DMS153 (cell line): ENCODE measurements around the gene PDK1.
"Not testable (repeated sequence)": the region's sequence is repeated elsewhere in the genome, so short reads cannot be mapped to it uniquely, and the experiment has no call there.

Source experiments
- DNase-seq: peaks from one replicate; lab custom pipeline; 2025; lab: John Stamatoyannopoulos, UW

The PDK1 gene

GRCh38 chr2:172552547-172553291 is 3.2 kb upstream of the PDK1 start:
- no peak for DNase-seq

GRCh38 chr2:172554352-172555271 is 1.3 kb upstream of the PDK1 start:
- DNase-seq, result no peak

DNA sequence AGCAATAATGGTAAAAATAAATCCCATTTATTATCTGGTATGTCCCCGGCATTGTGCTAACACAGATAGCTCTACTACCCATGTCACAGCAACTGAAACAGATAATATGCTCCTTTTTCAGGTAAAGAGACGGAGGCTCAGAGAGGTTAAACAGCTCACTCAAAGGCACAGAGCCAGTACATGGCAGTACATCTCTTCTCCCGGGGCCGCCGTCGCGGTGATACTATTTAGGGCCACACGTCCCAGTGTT is 693 bp upstream of the PDK1 start:
- no peak for DNase-seq

DNA sequence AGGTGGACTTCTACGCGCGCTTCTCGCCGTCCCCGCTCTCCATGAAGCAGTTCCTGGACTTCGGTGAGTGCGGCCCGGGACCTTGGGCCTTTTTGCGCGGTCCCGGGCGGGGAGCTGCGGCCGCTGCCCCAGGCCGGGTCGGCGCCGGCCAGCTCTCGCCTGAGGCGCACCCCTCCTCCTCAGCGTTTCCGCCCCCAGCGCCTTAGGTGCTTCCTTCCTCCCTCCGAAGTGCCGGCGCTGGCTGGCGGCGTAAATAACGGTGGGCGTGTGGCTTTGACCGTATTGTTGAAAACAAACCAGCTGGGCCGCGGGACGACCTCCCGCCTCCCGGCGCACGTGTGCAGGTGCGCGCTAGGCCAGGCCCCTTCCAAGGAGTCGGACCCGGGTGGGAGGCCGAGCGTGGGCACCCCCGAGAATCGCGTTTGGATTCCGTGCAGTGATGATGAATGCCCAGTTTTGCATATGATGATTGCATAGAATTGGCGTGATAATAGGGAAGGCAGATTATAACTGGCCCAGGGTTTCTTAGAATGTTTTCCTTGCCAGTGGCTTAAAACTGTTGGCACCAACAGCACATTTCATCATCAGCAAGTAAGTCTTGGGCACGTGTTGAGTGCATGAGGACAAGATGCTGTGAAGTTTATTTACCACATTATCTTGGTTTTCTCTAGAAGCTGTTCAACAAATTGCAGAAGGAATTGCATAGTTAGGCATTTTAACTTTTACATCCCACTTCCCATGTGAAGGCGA is 569 bp downstream of the PDK1 start:
- DNase-seq, result peak; percentile 27

- no peak for DNase-seq
Measured at GRCh38 chr2:172558372-172558771, 2.5 kb downstream of the PDK1 start.

DNA sequence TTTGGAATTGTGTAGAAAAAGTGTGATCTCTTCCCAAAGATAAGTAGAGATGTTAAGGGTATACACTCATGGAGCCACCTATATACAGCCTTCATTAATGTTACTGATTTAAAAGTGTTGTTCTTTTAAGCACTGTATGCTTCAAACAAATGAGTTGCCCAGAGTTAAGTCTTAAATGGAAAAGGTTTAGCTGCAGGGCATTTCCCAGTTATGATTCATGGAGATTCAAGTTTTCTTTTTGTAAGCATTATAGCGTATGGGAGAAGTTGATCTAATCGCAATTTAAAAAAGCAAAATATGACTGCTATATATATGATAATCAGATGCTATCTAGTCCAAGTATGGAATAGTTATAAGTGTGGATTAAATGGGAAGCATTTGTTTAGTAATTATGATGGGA is 4.8 kb downstream of the PDK1 start:
- no peak for DNase-seq

DNA sequence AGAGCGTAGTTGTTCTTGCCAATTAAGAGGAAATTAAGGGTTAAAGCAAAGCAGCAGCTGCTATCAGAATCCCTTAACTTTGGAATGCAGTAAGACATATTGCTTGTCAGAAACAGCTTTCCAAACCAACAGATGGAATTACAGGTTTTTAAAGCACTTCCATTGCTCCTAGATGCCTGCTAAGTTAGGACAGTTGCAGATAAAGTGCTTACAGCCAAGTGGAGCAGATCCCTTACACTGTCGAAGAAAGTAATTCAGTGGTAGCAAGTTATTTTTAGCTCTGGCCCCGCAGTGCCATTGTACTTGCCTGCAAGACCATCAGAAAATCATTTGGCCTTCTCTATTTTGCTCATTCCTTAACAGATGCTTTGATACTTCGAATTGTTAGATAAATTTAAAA is 5.4 kb downstream of the PDK1 start:
- no peak for DNase-seq

- no peak for DNase-seq
Measured at GRCh38 chr2:172562298-172562697, 6.4 kb downstream of the PDK1 start.

DNA sequence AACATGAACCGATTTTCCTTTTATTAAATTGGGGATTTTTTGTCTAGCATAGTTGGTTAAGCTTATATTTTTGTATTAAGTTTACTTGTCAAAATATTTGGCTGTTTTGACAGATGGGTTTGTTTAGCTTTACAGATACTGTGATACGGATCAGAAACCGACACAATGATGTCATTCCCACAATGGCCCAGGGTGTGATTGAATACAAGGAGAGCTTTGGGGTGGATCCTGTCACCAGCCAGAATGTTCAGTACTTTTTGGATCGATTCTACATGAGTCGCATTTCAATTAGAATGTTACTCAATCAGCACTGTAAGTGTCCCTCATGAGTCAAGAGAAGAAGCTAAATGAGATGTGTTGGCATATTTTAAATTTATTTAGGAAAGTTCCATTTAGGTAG is 8.5 kb downstream of the PDK1 start:
- no peak for DNase-seq

GRCh38 chr2:172571245-172571644 is 15.4 kb downstream of the PDK1 start:
- no peak for DNase-seq

DNA sequence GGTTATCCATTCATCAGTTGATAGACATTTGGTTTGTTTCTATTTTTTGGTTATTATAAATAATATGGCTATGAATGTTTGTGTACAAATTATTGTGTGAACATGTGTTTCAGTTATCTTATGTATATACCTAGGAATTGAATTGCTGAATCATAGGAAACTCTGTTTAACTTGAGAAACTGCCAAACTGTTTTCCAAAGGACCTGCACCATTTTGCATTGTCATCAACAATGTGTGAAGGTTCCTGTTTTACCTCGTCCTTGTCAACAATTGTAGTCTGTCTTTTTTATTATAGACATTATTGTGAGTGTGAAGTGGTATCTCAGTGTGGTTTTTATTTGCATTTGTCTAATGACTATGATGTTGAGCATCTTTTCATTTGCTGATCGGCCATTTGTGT is 17.1 kb downstream of the PDK1 start:
- DNase-seq, result no peak

GRCh38 chr2:172574965-172575364 is 19.1 kb downstream of the PDK1 start:
- DNase-seq, result no peak

- DNase-seq, result no peak
Measured at GRCh38 chr2:172578054-172578453, 22.2 kb downstream of the PDK1 start.

GRCh38 chr2:172578860-172579512 is 23.1 kb downstream of the PDK1 start:
- DNase-seq, result no peak

- no peak for DNase-seq
Measured at GRCh38 chr2:172580544-172580943, 24.7 kb downstream of the PDK1 start.

DNA sequence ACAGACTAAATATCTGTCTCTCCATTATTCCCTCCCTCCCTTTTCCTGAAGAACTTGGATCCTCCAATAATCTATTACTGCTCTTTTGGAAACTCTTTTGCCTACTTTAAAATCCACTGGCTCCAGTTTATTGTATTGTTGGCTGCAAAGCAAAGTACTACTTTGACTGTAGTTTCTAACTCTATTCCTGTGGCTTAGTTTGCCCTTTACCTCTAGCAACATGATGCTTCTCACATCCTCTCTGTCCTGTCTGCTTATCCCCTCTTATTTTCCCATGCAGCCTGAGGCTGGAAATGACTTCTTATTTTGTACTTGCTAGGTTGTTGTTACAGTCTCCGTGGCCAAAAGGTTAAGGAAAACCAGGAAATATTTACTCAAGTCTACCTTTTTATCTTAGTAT is 26.8 kb downstream of the PDK1 start:
- DNase-seq, result no peak

GRCh38 chr2:172586245-172586891 is 30.5 kb downstream of the PDK1 start:
- no peak for DNase-seq

DNA sequence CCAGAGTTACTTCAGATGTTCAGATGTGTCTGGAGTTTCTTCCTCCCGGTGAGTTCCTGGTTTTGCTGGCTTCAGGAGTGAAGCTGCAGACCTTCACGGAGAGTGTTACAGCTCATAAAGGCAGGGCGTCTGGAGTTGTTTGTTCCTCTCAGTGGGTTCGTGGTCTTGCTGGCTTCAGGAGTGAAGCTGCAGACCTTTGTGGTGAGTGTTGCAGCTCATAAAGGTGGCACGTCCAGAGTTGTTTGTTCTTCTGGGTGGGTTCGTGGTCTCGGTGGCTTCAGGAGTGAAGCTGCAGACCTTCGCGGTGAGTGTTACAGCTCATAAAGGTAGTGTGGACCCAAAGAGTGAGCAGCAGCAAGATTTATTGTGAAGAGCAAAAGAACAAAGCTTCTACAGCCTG is 31.3 kb downstream of the PDK1 start:
- DNase-seq, result not testable (repeated sequence)

DNA sequence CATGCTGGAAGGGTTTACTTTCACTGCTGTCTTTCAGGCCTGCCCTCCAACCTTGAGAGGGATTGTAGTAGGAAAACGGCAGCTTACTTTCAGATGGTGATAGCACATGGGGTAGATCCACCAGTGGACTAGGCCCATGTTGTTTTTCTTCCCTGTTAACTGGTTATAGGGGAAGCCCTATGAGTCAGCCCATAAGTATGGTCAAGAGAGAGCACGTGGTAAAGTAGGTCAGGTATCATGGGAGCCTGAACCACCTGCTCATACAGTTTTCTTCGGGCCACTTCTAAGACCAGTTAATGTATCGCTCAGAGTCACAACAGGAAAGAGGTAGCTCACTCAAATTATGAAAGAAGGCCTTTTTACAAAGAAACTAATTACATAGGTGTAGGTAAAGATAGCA is 33.0 kb downstream of the PDK1 start:
- DNase-seq, result no peak

DNA sequence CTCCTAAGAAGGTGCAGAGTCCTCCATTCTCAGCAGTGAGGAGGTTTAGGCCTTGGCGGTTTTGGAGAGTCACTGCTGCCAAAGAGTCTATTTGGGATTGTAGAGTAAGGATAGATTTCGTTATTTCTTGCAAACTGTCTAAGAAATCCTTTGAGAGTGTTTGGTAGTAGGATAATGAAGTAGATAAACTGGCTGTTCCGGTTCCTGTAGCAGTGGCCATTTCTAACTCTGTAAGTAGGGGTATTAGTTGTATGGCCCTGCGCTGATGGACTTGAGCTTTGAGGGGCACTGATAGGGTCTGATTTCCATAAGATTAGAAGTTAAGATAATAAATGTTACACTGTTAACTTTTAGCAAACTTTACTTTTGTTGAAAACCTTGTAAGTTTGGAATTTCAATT is 35.5 kb downstream of the PDK1 start:
- not testable (repeated sequence) for DNase-seq

GRCh38 chr2:172592190-172592589 is 36.3 kb downstream of the PDK1 start:
- not testable (repeated sequence) for DNase-seq

DNA sequence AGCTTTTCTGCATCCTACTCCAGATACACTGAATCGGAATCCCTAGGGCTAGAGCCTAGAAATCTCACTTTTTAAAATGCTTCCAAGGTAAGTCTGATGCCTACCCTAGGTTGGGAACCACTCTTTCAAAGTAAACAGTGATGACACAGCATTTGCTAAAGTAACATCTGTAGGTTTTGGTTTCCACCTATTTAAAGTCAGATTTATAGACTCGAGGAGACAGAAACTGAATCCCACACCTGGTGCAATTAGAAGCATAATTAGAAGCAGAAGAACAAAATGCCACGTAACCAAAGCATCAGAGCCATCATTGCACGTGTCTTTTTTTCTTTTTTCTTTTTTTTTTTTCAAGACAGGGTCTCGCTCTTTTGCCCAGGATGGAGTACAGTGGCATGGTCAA is 40.9 kb downstream of the PDK1 start:
- DNase-seq, result no peak
